Measurements from ENCODE around the gene PA2G4. TPM values are rescaled to one million over a fixed set of nuclear protein-coding genes. Genes with fewer than 3 reads are reported as not detected.

Gene PA2G4
- total and polyA plus RNA-seq, 10 of the 15 experiments (the other 5 are each of a cell fraction or from before 2014, with no cell fraction given) = 148 to 514 (median 406) TPM

DNA sequence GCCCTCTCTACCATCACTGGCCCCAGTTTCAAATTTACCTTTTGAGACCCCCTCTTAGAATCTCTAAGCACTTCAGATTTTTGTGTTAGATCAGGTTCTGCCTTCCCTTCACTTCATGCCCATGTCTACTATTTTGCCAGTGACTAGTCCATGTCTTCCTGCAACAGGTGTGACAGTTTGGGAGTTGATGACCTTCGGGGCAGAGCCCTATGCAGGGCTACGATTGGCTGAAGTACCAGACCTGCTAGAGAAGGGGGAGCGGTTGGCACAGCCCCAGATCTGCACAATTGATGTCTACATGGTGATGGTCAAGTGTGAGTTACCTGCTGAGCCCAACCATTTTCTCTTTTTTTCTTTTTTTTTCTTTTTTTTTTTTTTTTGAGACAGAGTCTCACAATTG is 5.8 kb upstream of the PA2G4 start:
- in situ Hi-C loops (cut with MboI) = no loop called here
- WGBS (ENCODE audit: insufficient coverage, insufficient replicate concordance, low lambda C conversion rate, missing lambda C conversion rate) = 36% methylated on average over 3 of the region's 3 CpGs

More for the DNA sequence above, 5.8 kb upstream of the PA2G4 start:
- SMC1A ChIA-PET (ENCODE audit: uncharacterized antibody, unreplicated experiment) = no interaction called here
- no peak overlapping the region for H3K4me3 ChIP-seq
- DNase-seq (ENCODE audit: low read depth, low spot score) (no peak), ATAC-seq (no peak), FAIRE-seq (no peak)
- H4K20me1 ChIP-seq (ENCODE audit: control insufficient read depth, insufficient read depth) = no peaks in the 10 kb centered on the region
- no peaks in the 10 kb centered on the region for H3K4me1 ChIP-seq (ENCODE audit: control insufficient read depth, insufficient read depth, low read length)
- no peak overlapping the region for H2AFZ ChIP-seq (ENCODE audit: control insufficient read depth, low read depth, low read length)
- BruUV-seq (replicated peaks) = no TSS peak
- H3K9ac ChIP-seq (ENCODE audit: control insufficient read depth, insufficient read depth, low read length) = no peak overlapping the region
- TF ChIP-seq SP1 (IDR thresholded peaks at IDR 0.05; ENCODE audit: low read depth, low read length) (no peak), NFXL1 (IDR thresholded peaks at IDR 0.05; ENCODE audit: borderline replicate concordance) (no peak), BHLHE40 (IDR thresholded peaks at IDR 0.05; ENCODE audit: borderline replicate concordance in 1 of 2, low read depth in 2 of 2, low read length in 1 of 2) (no peak), TCF7 (IDR thresholded peaks at IDR 0.05; ENCODE audit: borderline replicate concordance) (no peak), FOXK2 (IDR thresholded peaks at IDR 0.05) (no peak), CHD4 (IDR thresholded peaks at IDR 0.05) (no peak), RBBP5 (conservative IDR thresholded peaks at IDR 0.05) (no peak), TBL1XR1 (IDR thresholded peaks at IDR 0.05; ENCODE audit: low read depth, low read length) (no peak), SMAD1 (IDR thresholded peaks at IDR 0.05; ENCODE audit: low read depth, partially characterized antibody) (no peak), ZNF384 (IDR thresholded peaks at IDR 0.05; ENCODE audit: borderline replicate concordance, low read depth, low read length) (no peak)
- TF ChIP-seq, protein P1, sequence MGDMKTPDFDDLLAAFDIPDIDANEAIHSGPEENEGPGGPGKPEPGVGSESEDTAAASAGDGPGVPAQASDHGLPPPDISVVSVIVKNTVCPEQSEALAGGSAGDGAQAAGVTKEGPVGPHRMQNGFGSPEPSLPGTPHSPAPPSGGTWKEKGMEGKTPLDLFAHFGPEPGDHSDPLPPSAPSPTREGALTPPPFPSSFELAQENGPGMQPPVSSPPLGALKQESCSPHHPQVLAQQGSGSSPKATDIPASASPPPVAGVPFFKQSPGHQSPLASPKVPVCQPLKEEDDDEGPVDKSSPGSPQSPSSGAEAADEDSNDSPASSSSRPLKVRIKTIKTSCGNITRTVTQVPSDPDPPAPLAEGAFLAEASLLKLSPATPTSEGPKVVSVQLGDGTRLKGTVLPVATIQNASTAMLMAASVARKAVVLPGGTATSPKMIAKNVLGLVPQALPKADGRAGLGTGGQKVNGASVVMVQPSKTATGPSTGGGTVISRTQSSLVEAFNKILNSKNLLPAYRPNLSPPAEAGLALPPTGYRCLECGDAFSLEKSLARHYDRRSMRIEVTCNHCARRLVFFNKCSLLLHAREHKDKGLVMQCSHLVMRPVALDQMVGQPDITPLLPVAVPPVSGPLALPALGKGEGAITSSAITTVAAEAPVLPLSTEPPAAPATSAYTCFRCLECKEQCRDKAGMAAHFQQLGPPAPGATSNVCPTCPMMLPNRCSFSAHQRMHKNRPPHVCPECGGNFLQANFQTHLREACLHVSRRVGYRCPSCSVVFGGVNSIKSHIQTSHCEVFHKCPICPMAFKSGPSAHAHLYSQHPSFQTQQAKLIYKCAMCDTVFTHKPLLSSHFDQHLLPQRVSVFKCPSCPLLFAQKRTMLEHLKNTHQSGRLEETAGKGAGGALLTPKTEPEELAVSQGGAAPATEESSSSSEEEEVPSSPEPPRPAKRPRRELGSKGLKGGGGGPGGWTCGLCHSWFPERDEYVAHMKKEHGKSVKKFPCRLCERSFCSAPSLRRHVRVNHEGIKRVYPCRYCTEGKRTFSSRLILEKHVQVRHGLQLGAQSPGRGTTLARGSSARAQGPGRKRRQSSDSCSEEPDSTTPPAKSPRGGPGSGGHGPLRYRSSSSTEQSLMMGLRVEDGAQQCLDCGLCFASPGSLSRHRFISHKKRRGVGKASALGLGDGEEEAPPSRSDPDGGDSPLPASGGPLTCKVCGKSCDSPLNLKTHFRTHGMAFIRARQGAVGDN (IDR thresholded peaks at IDR 0.05) = no peak
- TF ChIP-seq, protein P2, sequence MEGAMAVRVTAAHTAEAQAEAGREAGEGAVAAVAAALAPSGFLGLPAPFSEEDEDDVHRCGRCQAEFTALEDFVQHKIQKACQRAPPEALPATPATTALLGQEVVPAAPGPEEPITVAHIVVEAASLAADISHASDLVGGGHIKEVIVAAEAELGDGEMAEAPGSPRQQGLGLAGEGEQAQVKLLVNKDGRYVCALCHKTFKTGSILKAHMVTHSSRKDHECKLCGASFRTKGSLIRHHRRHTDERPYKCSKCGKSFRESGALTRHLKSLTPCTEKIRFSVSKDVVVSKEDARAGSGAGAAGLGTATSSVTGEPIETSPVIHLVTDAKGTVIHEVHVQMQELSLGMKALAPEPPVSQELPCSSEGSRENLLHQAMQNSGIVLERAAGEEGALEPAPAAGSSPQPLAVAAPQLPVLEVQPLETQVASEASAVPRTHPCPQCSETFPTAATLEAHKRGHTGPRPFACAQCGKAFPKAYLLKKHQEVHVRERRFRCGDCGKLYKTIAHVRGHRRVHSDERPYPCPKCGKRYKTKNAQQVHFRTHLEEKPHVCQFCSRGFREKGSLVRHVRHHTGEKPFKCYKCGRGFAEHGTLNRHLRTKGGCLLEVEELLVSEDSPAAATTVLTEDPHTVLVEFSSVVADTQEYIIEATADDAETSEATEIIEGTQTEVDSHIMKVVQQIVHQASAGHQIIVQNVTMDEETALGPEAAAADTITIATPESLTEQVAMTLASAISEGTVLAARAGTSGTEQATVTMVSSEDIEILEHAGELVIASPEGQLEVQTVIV (IDR thresholded peaks at IDR 0.05; ENCODE audit: borderline replicate concordance, partially characterized antibody) = no peak
- TF ChIP-seq, protein P3, sequence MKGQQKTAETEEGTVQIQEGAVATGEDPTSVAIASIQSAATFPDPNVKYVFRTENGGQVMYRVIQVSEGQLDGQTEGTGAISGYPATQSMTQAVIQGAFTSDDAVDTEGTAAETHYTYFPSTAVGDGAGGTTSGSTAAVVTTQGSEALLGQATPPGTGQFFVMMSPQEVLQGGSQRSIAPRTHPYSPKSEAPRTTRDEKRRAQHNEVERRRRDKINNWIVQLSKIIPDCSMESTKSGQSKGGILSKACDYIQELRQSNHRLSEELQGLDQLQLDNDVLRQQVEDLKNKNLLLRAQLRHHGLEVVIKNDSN (IDR thresholded peaks at IDR 0.05; ENCODE audit: borderline replicate concordance, extremely low read length, insufficient read depth, low read depth, low read length) = no peak
- TF ChIP-seq, protein P4, sequence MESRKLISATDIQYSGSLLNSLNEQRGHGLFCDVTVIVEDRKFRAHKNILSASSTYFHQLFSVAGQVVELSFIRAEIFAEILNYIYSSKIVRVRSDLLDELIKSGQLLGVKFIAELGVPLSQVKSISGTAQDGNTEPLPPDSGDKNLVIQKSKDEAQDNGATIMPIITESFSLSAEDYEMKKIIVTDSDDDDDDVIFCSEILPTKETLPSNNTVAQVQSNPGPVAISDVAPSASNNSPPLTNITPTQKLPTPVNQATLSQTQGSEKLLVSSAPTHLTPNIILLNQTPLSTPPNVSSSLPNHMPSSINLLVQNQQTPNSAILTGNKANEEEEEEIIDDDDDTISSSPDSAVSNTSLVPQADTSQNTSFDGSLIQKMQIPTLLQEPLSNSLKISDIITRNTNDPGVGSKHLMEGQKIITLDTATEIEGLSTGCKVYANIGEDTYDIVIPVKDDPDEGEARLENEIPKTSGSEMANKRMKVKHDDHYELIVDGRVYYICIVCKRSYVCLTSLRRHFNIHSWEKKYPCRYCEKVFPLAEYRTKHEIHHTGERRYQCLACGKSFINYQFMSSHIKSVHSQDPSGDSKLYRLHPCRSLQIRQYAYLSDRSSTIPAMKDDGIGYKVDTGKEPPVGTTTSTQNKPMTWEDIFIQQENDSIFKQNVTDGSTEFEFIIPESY (IDR thresholded peaks at IDR 0.05) = no peak
- no peaks in the 10 kb centered on the region for H3K36me3 ChIP-seq (ENCODE audit: control insufficient read depth in 2 of 2, insufficient read depth in 2 of 2, low read length in 1 of 2)
- POLR2A ChIA-PET = interaction anchor here (0.7 kb wide), 1 partner anchor 12 kb away, joined by 5 read pairs; no protein-coding TSS in a partner anchor
- H3K27ac ChIP-seq (ENCODE audit: control insufficient read depth, insufficient read depth) = no peak overlapping the region
- H3K79me2 ChIP-seq (ENCODE audit: control insufficient read depth, insufficient read depth, low read length) = no peaks in the 10 kb centered on the region
- CTCF ChIA-PET = interaction anchor here (0.6 kb wide), 1 partner anchor 63 kb away, joined by 3 read pairs; no protein-coding TSS in a partner anchor
- no peak overlapping the region for H3K4me2 ChIP-seq (ENCODE audit: control insufficient read depth, insufficient read depth)
- intact Hi-C loops (cut with micrococcal nuclease; ENCODE audit: unreplicated experiment) = no loop called here
- H3K27me3 ChIP-seq (replicated peaks in 1 of 2; ENCODE audit: control insufficient read depth in 2 of 2, insufficient read depth in 2 of 2, low read length in 1 of 2) = peaks cover 0 to 7% of the 10 kb centered on the region in 2 experiments; a peak in 2 of 4 replicates
- H3K9me3 ChIP-seq (replicated peaks; ENCODE audit: control insufficient read depth, insufficient read depth, low read length) = no peaks in the 10 kb centered on the region
- RAD21 ChIA-PET (ENCODE audit: unreplicated experiment) = no interaction called here
